Endothelial cell of umbilical vein (primary cell): ENCODE data around the gene KCNE3. TPM values are rescaled to one million over a fixed set of nuclear protein-coding genes. Genes with fewer than 3 reads are reported as not detected.

Experiments
- BruUV-seq: library from RNA; stranded (reverse); fragments of 400-500 nt; replicated peaks from 2 replicates; lab custom pipeline; 2021; lab: Mats Ljungman, UMichigan
- CTCF ChIA-PET: fragments of 300-600, 350-600 bp; sonication (Branson Sonifier 250); formaldehyde crosslinking; loops from one replicate; lab custom pipeline; 2021; ENCODE audit warnings: antibody characterized with exemption, inconsistent platforms; lab: Charles Lee
- POLR2A ChIA-PET: fragments of 300-600, 350-600 bp; sonication (Branson Sonifier 250); formaldehyde crosslinking; loops from one replicate; lab custom pipeline; 2021; ENCODE audit warnings: antibody characterized with exemption, inconsistent platforms; lab: Charles Lee
- DNase-seq: peaks from one replicate; pipeline ENCODE4 v3.0.0-alpha.2; 2011; ENCODE audit warnings: low read depth, low spot score
- FAIRE-seq: peaks from 2 replicates; lab custom pipeline; 2011; peaks lifted over from hg19 to GRCh38; lab: Jason Lieb, UNC
- H2AFZ ChIP-seq: 2 replicates; pipeline ENCODE4 v1.6.0; 2012; ENCODE audit warnings: low read depth, low read length, control low read depth, inconsistent platforms
- H3K27ac ChIP-seq: 2 replicates; pipeline ENCODE4 v1.5.1; 2011; ENCODE audit warnings: low read depth, mild to moderate bottlenecking, control low read depth, low read length, moderate library complexity; ENCODE audit not compliant: insufficient read depth
- H3K27me3 ChIP-seq, 2 experiments: 2 replicates each; pipeline versions ENCODE4 v1.6.0 to v1.6.1; 2011; ENCODE audit warnings: low read length in 2 of 2, mixed read lengths in 1 of 2; ENCODE audit not compliant: control insufficient read depth in 2 of 2, insufficient read depth in 2 of 2
- H3K36me3 ChIP-seq, 2 experiments: 2 replicates in 1 of 2; 3 replicates in 1 of 2; pipeline ENCODE4 v1.5.1; 2011; ENCODE audit warnings: low read length in 2 of 2, mild to moderate bottlenecking in 1 of 2, moderate library complexity in 1 of 2; ENCODE audit not compliant: control insufficient read depth in 2 of 2, insufficient read depth in 2 of 2; ENCODE audit errors: extremely low read depth in 1 of 2
- H3K4me1 ChIP-seq: 3 replicates; pipeline ENCODE4 v1.5.1; 2011; ENCODE audit warnings: mild to moderate bottlenecking, low read length; ENCODE audit not compliant: control insufficient read depth, insufficient read depth; ENCODE audit errors: extremely low read depth
- H3K4me2 ChIP-seq: 2 replicates; pipeline ENCODE4 v1.6.1; 2011; ENCODE audit warnings: low read length, control low read depth, mixed read lengths; ENCODE audit not compliant: insufficient read depth
- H3K4me3 ChIP-seq, 3 experiments: fragments of 200-600 bp in 1 of 3; sonication (generic), shearing (Covaris generic) in 1 of 3; replicated peaks in 1 of 3; 2 replicates each; pipeline ENCODE4 v1.5.1; 2011 to 2016; ENCODE audit warnings: control low read depth in 3 of 3, low read length in 3 of 3, mild to moderate bottlenecking in 2 of 3, inconsistent platforms in 1 of 3, low read depth in 1 of 3, moderate library complexity in 1 of 3; ENCODE audit not compliant: insufficient read depth in 1 of 3
- H3K79me2 ChIP-seq: 2 replicates; pipeline ENCODE4 v1.6.0; 2012; ENCODE audit warnings: low read length, inconsistent platforms; ENCODE audit not compliant: control insufficient read depth, insufficient read depth
- H3K9ac ChIP-seq: replicated peaks from 2 replicates; pipeline ENCODE3; 2011; ENCODE audit warnings: low read length, control low read depth; ENCODE audit not compliant: insufficient read depth; ENCODE audit errors: extremely low read depth
- H3K9me1 ChIP-seq: replicated peaks from 3 replicates; pipeline ENCODE4 v1.6.0; 2011; ENCODE audit warnings: mild to moderate bottlenecking, low read length; ENCODE audit not compliant: control insufficient read depth, insufficient read depth; ENCODE audit errors: extremely low read depth
- H3K9me3 ChIP-seq: replicated peaks from 2 replicates; pipeline ENCODE4 v1.5.1; 2012; ENCODE audit warnings: low read length, inconsistent platforms; ENCODE audit not compliant: control insufficient read depth, insufficient read depth
- H4K20me1 ChIP-seq: replicated peaks from 2 replicates; pipeline ENCODE3; 2011; ENCODE audit warnings: mild to moderate bottlenecking, low read length; ENCODE audit not compliant: control insufficient read depth, insufficient read depth; ENCODE audit errors: extremely low read depth
- EZH2 ChIP-seq: IDR thresholded peaks from 2 replicates; pipeline ENCODE4 v1.6.1; 2012; ENCODE audit warnings: borderline replicate concordance, low read depth, mild to moderate bottlenecking, moderate library complexity, low read length, inconsistent platforms; ENCODE audit not compliant: severe bottlenecking
- FOS ChIP-seq: IDR thresholded peaks from 2 replicates; pipeline ENCODE4 v1.6.1; 2011; ENCODE audit warnings: mild to moderate bottlenecking, low read length, moderate library complexity, borderline replicate concordance; ENCODE audit not compliant: insufficient read depth
- GATA2 ChIP-seq: IDR thresholded peaks from 2 replicates; pipeline ENCODE4 v1.7.0; 2011; ENCODE audit warnings: low read depth, mild to moderate bottlenecking, moderate library complexity, mixed read lengths, low read length; ENCODE audit not compliant: insufficient read length, insufficient read depth
- JUN ChIP-seq: IDR thresholded peaks from 2 replicates; pipeline ENCODE4 v1.6.1; 2011; ENCODE audit warnings: borderline replicate concordance, low read depth; ENCODE audit not compliant: insufficient read length, insufficient read depth
- MYC ChIP-seq: IDR thresholded peaks from one replicate; pipeline ENCODE4 v1.6.1; 2011; ENCODE audit warnings: mild to moderate bottlenecking, low read depth, low read length
- POLR2A ChIP-seq: IDR thresholded peaks from 2 replicates; pipeline ENCODE4 v1.6.1; 2012; ENCODE audit warnings: low read depth, mild to moderate bottlenecking, control low read depth, low read length
- POLR2AphosphoS5 ChIP-seq: IDR thresholded peaks from 2 replicates; pipeline ENCODE4 v1.6.1; 2012; ENCODE audit warnings: low read depth, mild to moderate bottlenecking, control low read depth, low read length, moderate library complexity; ENCODE audit not compliant: insufficient read depth
- dilution Hi-C: fragments of 300-500 bp; cut with MboI; formaldehyde crosslinking; loops from one replicate; pipeline ENCODE4 v1.15.0; 2019; ENCODE audit warnings: low sequenced_read_pairs; ENCODE audit not compliant: extremely low pct_ligation_motif_present
- intact Hi-C: fragments of 100-400 bp; cut with micrococcal nuclease; formaldehyde crosslinking; loops from one replicate; pipeline ENCODE4 v1.10.0; 2022
- polyA plus RNA-seq, 4 experiments: library from polyadenylated mRNA; depleted of rRNA in 3 of 4; stranded (reverse) in 3 of 4; unstranded in 1 of 4; fragments of >200 nt; gene quantifications; 2 replicates each; pipeline versions ENCODE4 v1.2.1 to v1.2.3, GENCODE V29; 2011 to 2012; ENCODE audit warnings: missing spikeins in 1 of 4
- total RNA-seq: library from RNA; stranded (reverse); gene quantifications from 2 replicates; pipeline ENCODE4 v1.2.3, GENCODE V29; 2021
- TF ChIP-seq, protein P1 (sequence below), 2 donors: IDR thresholded peaks; 1 replicate in 1 of 2; 2 replicates in 1 of 2; pipeline ENCODE4 v1.5.1; 2011; ENCODE audit warnings: low read length in 2 of 2, mild to moderate bottlenecking in 2 of 2, moderate library complexity in 2 of 2, control low read depth in 1 of 2, inconsistent platforms in 1 of 2, low read depth in 1 of 2; ENCODE audit not compliant: insufficient read depth in 1 of 2; ENCODE audit errors: extremely low read depth in 1 of 2
- TF ChIP-seq, protein P2 (sequence below): IDR thresholded peaks from 2 replicates; pipeline ENCODE4 v1.6.1; 2011; ENCODE audit not compliant: insufficient read depth, insufficient read length

KCNE3 gene
- total and polyA plus RNA-seq, 2 donors (not counting 3 experiments of a cell fraction or from before 2014, with no cell fraction given), result 0.97 to 2.2 TPM

DNA sequence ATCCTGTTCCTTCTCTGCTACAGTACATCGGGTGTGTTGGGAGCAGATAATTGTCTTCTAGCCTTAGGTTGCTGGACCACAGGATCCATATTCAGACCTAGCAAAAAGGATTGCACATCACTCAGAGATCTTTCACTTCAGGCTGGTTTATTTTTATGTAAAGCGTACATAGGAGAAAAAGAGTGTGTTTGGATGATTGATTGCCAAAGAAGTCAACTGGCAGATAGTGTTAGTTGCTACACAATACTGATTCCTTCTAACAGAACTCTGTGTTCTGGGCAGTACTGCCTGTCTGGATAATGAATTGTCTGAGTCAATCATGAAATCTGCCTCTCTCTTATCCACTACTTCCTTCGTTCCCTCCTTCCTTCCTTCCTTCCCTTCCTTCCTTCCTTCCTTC, 38.1 kb downstream of the KCNE3 start:
- intact Hi-C loops (no loop called here), dilution Hi-C loops (no loop called here)
- Histone ChIP-seq H3K4me3 (no peak overlapping the region), H3K9me1 (no peaks in the 10 kb centered on the region), H3K27ac (no peak overlapping the region), H3K79me2 (no peaks in the 10 kb centered on the region), H3K27me3 (no peaks in the 10 kb centered on the region), H3K9ac (no peak overlapping the region), H3K9me3 (no peaks in the 10 kb centered on the region), H4K20me1 (no peaks in the 10 kb centered on the region), H3K4me1 (peaks cover 14% of the 10 kb centered on the region), H3K36me3 (no peaks in the 10 kb centered on the region), H2AFZ (no peak overlapping the region), H3K4me2 (no peak overlapping the region)
- POLR2A ChIA-PET, result no interaction called here
- DNase-seq (no peak), FAIRE-seq (no peak)
- CTCF ChIA-PET, result interaction anchor here (2.0 kb wide), 1 partner anchor 7 kb away, joined by 10 read pairs; no protein-coding TSS in a partner anchor
- TF ChIP-seq, protein P1, sequence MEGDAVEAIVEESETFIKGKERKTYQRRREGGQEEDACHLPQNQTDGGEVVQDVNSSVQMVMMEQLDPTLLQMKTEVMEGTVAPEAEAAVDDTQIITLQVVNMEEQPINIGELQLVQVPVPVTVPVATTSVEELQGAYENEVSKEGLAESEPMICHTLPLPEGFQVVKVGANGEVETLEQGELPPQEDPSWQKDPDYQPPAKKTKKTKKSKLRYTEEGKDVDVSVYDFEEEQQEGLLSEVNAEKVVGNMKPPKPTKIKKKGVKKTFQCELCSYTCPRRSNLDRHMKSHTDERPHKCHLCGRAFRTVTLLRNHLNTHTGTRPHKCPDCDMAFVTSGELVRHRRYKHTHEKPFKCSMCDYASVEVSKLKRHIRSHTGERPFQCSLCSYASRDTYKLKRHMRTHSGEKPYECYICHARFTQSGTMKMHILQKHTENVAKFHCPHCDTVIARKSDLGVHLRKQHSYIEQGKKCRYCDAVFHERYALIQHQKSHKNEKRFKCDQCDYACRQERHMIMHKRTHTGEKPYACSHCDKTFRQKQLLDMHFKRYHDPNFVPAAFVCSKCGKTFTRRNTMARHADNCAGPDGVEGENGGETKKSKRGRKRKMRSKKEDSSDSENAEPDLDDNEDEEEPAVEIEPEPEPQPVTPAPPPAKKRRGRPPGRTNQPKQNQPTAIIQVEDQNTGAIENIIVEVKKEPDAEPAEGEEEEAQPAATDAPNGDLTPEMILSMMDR (IDR thresholded peaks at IDR 0.05; ENCODE audit: extremely low read depth in 1 of 2, insufficient read depth in 1 of 2, low read depth in 1 of 2, low read length in 2 of 2), result no peak
- TF ChIP-seq GATA2 (no peak), POLR2AphosphoS5 (no peak), FOS (no peak), MYC (no peak), POLR2A (no peak), EZH2 (no peak), JUN (no peak)
- TF ChIP-seq, protein P2, sequence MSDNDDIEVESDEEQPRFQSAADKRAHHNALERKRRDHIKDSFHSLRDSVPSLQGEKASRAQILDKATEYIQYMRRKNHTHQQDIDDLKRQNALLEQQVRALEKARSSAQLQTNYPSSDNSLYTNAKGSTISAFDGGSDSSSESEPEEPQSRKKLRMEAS, result no peak
- no TSS peak for BruUV-seq
